BE2C (cell line): Measurements from ENCODE around the gene MAN1A1.

ENCODE experiments used
- DNase-seq: peaks from one replicate; pipeline ENCODE4 v3.0.0-alpha.2; 2020
- H3K27me3 ChIP-seq: fragments of 250-450 bp; sonication (Bioruptor Pico); 2 replicates; pipeline ENCODE4 v1.5.1; 2020; ENCODE audit warnings: mild to moderate bottlenecking
- H3K36me3 ChIP-seq: fragments of 250-450 bp; sonication (Bioruptor Pico); 2 replicates; pipeline ENCODE4 v1.5.1; 2020; ENCODE audit warnings: mild to moderate bottlenecking
- H3K4me1 ChIP-seq: fragments of 250-450 bp; sonication (Bioruptor Pico); 2 replicates; pipeline ENCODE4 v1.5.1; 2020
- H3K4me3 ChIP-seq: 2 replicates; pipeline ENCODE4 v1.5.1; 2011; ENCODE audit warnings: low read depth, low read length
- H3K9me3 ChIP-seq: fragments of 250-450 bp; sonication (Bioruptor Pico); 2 replicates; pipeline ENCODE4 v1.5.1; 2020
- CTCF ChIP-seq: IDR thresholded peaks from 2 replicates; pipeline ENCODE4 v1.5.1; 2012; ENCODE audit warnings: mild to moderate bottlenecking, low read depth, low read length

The MAN1A1 gene

GRCh38 chr6:119205911-119206618, 143.5 kb downstream of the MAN1A1 start:
- H3K4me1 ChIP-seq: peaks cover 20% of the 10 kb centered on the region
- no peaks in the 10 kb centered on the region for H3K27me3 ChIP-seq
- H3K36me3 ChIP-seq: peaks cover 40% of the 10 kb centered on the region
- DNase-seq: no peak
- no peak overlapping the region for H3K4me3 ChIP-seq
- no peaks in the 10 kb centered on the region for H3K9me3 ChIP-seq
- TF ChIP-seq CTCF: no peak

- Histone ChIP-seq H3K4me3 (no peak overlapping the region), H3K9me3 (no peaks in the 10 kb centered on the region), H3K4me1 (peaks cover 14% of the 10 kb centered on the region), H3K27me3 (no peaks in the 10 kb centered on the region), H3K36me3 (peaks cover 53% of the 10 kb centered on the region)
- DNase-seq: no peak
- TF ChIP-seq CTCF: no peak
Observed at GRCh38 chr6:119204719-119205118, 144.8 kb downstream of the MAN1A1 start.

GRCh38 chr6:119201480-119201879, 148.1 kb downstream of the MAN1A1 start:
- DNase-seq: no peak
- H3K36me3 ChIP-seq: peaks cover 56% of the 10 kb centered on the region
- no peak for TF ChIP-seq CTCF
- no peaks in the 10 kb centered on the region for H3K27me3 ChIP-seq
- H3K4me3 ChIP-seq: no peak overlapping the region
- H3K9me3 ChIP-seq: no peaks in the 10 kb centered on the region
- peaks cover 16% of the 10 kb centered on the region for H3K4me1 ChIP-seq

- Histone ChIP-seq H3K36me3 (peaks cover 54% of the 10 kb centered on the region), H3K4me1 (peaks cover 20% of the 10 kb centered on the region), H3K4me3 (no peak overlapping the region), H3K9me3 (no peaks in the 10 kb centered on the region), H3K27me3 (no peaks in the 10 kb centered on the region)
- TF ChIP-seq CTCF: no peak
- no peak for DNase-seq
Observed at GRCh38 chr6:119200512-119201175, 148.9 kb downstream of the MAN1A1 start.

- TF ChIP-seq CTCF: no peak
- H3K27me3 ChIP-seq: no peaks in the 10 kb centered on the region
- no peak for DNase-seq
- no peaks in the 10 kb centered on the region for H3K9me3 ChIP-seq
- H3K4me1 ChIP-seq: peaks cover 39% of the 10 kb centered on the region
- H3K36me3 ChIP-seq: peaks cover 40% of the 10 kb centered on the region
- H3K4me3 ChIP-seq: no peak overlapping the region
Observed at GRCh38 chr6:119197271-119197670, 152.3 kb downstream of the MAN1A1 start.

GRCh38 chr6:119196715-119197114, 152.8 kb downstream of the MAN1A1 start:
- TF ChIP-seq CTCF: no peak
- H3K36me3 ChIP-seq: peaks cover 43% of the 10 kb centered on the region

More at GRCh38 chr6:119196715-119197114, 152.8 kb downstream of the MAN1A1 start:
- Histone ChIP-seq H3K4me1 (peaks cover 42% of the 10 kb centered on the region), H3K9me3 (no peaks in the 10 kb centered on the region), H3K4me3 (no peak overlapping the region; the same call in 1 of the 2 replicates), H3K27me3 (no peaks in the 10 kb centered on the region)
- peak; percentile 78 for DNase-seq
